ENCODE data around the gene ZNF497. TPM values are rescaled to one million over a fixed set of nuclear protein-coding genes. Genes with fewer than 3 reads are reported as not detected.
A peak's percentile ranks its signal among the peaks of the same experiment; 100 is the strongest.

Gene ZNF497
- total and polyA plus RNA-seq, 2 donors (not counting 1 experiment from before 2014, with no cell fraction given) = 1.6 to 2.7 TPM

GRCh38 chr19:58326914-58327726 is 35.4 kb downstream of the ZNF497 start, which contains the start of gene ZSCAN22:
Gene ZSCAN22 (plus strand): TSS chr19:58326994. CDS start chr19:58334803, 7,809 bp downstream.
- Histone ChIP-seq H3K27me3 (replicated peaks in 1 of 4; ENCODE audit: control extremely low read depth in 1 of 4, control insufficient read depth in 3 of 4, insufficient read depth in 4 of 4, low read length in 3 of 4) (no peaks in the 10 kb centered on the region), H3K9ac (ENCODE audit: low read length) (peak within 1 kb of the TSS; percentile 90), H2AFZ (ENCODE audit: insufficient read depth, low read depth, low read length, poor library complexity, severe bottlenecking) (peak within 1 kb of the TSS; percentile 97), H3K4me2 (replicated peaks; ENCODE audit: low read depth, low read length, poor library complexity, severe bottlenecking) (peak within 1 kb of the TSS; percentile 93), H3K9me3 (ENCODE audit: control extremely low read depth in 1 of 3, control insufficient read depth in 2 of 3, insufficient read depth in 1 of 3, low read length in 2 of 3) (no peaks in the 10 kb centered on the region), H3K4me1 (ENCODE audit: control insufficient read depth in 2 of 2, insufficient read depth in 2 of 2, low read length in 2 of 2) (peaks cover 11 to 23% of the 10 kb centered on the region in 2 donors), H3K4me3 (ENCODE audit: control extremely low read depth in 1 of 5, extremely low read depth in 1 of 5, insufficient read depth in 1 of 5, low read depth in 2 of 5, low read length in 4 of 5) (peak within 1 kb of the TSS; percentile 72 to 98 (median 83)), H4K20me1 (ENCODE audit: control insufficient read depth, insufficient read depth, low read length, poor library complexity, severe bottlenecking) (no peaks in the 10 kb centered on the region), H3K79me2 (ENCODE audit: control insufficient read depth, insufficient read depth, low read length) (peaks cover 35% of the 10 kb centered on the region), H3K36me3 (replicated peaks in 1 of 2; ENCODE audit: control extremely low read depth in 1 of 2, control insufficient read depth in 1 of 2, extremely low read depth in 1 of 2, insufficient read depth in 2 of 2, low read length in 1 of 2) (no peaks in the 10 kb centered on the region), H3K27ac (ENCODE audit: low read length in 2 of 2) (peak within 1 kb of the TSS; percentile 71 to 82)
- Mint-ChIP-seq H3K27me3 (no peaks in the 10 kb centered on the region), H3K4me3 (no peak within 1 kb of the TSS), H3K9me3 (ENCODE audit: insufficient read depth) (no peaks in the 10 kb centered on the region), H3K4me1 (no peaks in the 10 kb centered on the region), H3K27ac (no peak within 1 kb of the TSS)
- no peak for TF ChIP-seq EZH2 (IDR thresholded peaks at IDR 0.05; ENCODE audit: borderline replicate concordance, insufficient read depth, low read depth, low read length, poor library complexity, severe bottlenecking)
- ATAC-seq (ENCODE audit: low read depth) (peak; percentile 92), DNase-seq (peak; percentile 90)
- intact Hi-C loops (cut with micrococcal nuclease) = loop anchor here (1.0 to 5.0 kb wide), 9 partner anchors 20 to 192 kb away; partner anchors contain the start of genes ERVK3-1, ZBTB45, ZNF324B and ZNF446
- POLR2A ChIA-PET = interaction anchor here (0.9 to 1.8 kb wide), 5 partner anchors 20 to 192 kb away, joined by 4 to 17 read pairs (median 7); partner anchors contain the start of genes ERVK3-1, ZBTB45 and ZNF497
- under 1% methylated on average over 62 of the region's 62 CpGs for WGBS (ENCODE audit: insufficient coverage)
- CTCF ChIA-PET = interaction anchor here (0.6 to 1.0 kb wide), 4 partner anchors 48 to 193 kb away, joined by 3 to 5 read pairs (median 3); partner anchors contain the start of genes ZBTB45, ZNF132 and ZNF837

DNA sequence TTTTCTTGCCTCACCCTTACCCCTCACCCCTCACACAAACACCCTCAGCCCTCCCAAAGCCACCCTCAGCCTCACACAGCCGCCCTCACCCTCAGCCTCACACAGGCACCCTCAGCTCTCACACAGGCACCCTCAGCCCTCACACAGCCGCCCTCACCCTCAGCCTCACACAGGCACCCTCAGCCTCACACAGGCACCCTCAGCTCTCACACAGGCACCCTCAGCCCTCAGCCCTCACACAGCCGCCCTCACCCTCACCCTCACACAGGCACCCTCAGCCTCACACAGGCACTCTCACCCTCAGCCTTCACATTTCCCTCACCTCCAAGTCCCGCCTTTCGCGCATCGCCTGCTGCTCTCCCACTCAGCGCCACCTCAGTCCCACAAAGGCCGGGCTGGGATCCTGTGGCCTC is 36.0 kb downstream of the ZNF497 start:
- CTCF ChIA-PET = interaction anchor here (0.6 to 1.0 kb wide), 5 partner anchors 20 to 193 kb away, joined by 3 to 5 read pairs (median 3); partner anchors contain the start of genes ZBTB45, ZNF132 and ZNF837
- intact Hi-C loops (cut with micrococcal nuclease) = loop anchor here (1.0 to 5.0 kb wide), 4 partner anchors 21 to 126 kb away; partner anchors contain the start of genes ERVK3-1, ZNF324B, ZNF584 and ZNF8
- Histone ChIP-seq H3K36me3 (replicated peaks in 1 of 2; ENCODE audit: control extremely low read depth in 1 of 2, control insufficient read depth in 1 of 2, extremely low read depth in 1 of 2, insufficient read depth in 2 of 2, low read length in 1 of 2) (peaks cover 0 to 3% of the 10 kb centered on the region in 2 experiments), H3K79me2 (ENCODE audit: control insufficient read depth, insufficient read depth, low read length) (peaks cover 31% of the 10 kb centered on the region), H3K9me3 (ENCODE audit: control extremely low read depth in 1 of 3, control insufficient read depth in 2 of 3, insufficient read depth in 1 of 3, low read length in 2 of 3) (no peaks in the 10 kb centered on the region), H3K4me1 (ENCODE audit: control insufficient read depth in 2 of 2, insufficient read depth in 2 of 2, low read length in 2 of 2) (peaks cover 11 to 23% of the 10 kb centered on the region in 2 donors), H3K27me3 (replicated peaks in 1 of 4; ENCODE audit: control extremely low read depth in 1 of 4, control insufficient read depth in 3 of 4, insufficient read depth in 4 of 4, low read length in 3 of 4) (no peaks in the 10 kb centered on the region), H3K9ac (ENCODE audit: low read length) (peak overlapping the region; percentile 90), H3K27ac (ENCODE audit: low read length in 2 of 2) (peak overlapping the region; percentile 71 to 82), H3K4me3 (ENCODE audit: control extremely low read depth in 1 of 5, extremely low read depth in 1 of 5, insufficient read depth in 1 of 5, low read depth in 2 of 5, low read length in 4 of 5) (peak overlapping the region in 4 of 5 experiments; percentile 72 to 98 (median 82)), H2AFZ (ENCODE audit: insufficient read depth, low read depth, low read length, poor library complexity, severe bottlenecking) (peak overlapping the region; percentile 97), H4K20me1 (ENCODE audit: control insufficient read depth, insufficient read depth, low read length, poor library complexity, severe bottlenecking) (no peaks in the 10 kb centered on the region), H3K4me2 (replicated peaks; ENCODE audit: low read depth, low read length, poor library complexity, severe bottlenecking) (peak overlapping the region; percentile 93)
- DNase-seq = no peak
- 8% methylated on average over 9 of the region's 9 CpGs for WGBS (ENCODE audit: insufficient coverage)
- POLR2A ChIA-PET = interaction anchor here (0.9 to 1.8 kb wide), 6 partner anchors 21 to 193 kb away, joined by 3 to 17 read pairs (median 6); partner anchors contain the start of genes ERVK3-1, ZBTB45, ZNF324B and ZNF497
- ATAC-seq (ENCODE audit: low read depth) = no peak
- no peak overlapping the region for H3K4me3 Mint-ChIP-seq
- no peaks in the 10 kb centered on the region for H3K27me3 Mint-ChIP-seq
- TF ChIP-seq CTCF (IDR thresholded peaks at IDR 0.05) (no peak), EZH2 (IDR thresholded peaks at IDR 0.05; ENCODE audit: borderline replicate concordance, insufficient read depth, low read depth, low read length, poor library complexity, severe bottlenecking) (no peak)
- no peak overlapping the region for H3K27ac Mint-ChIP-seq
- H3K9me3 Mint-ChIP-seq (ENCODE audit: insufficient read depth) = no peaks in the 10 kb centered on the region
- H3K4me1 Mint-ChIP-seq = no peaks in the 10 kb centered on the region

Measured in B cell (primary cell).